Mesendoderm (in vitro differentiated cells): Measurements from ENCODE around the gene MAST2.

Source experiments
- DNase-seq: peaks from one replicate; pipeline ENCODE4 v3.0.0; 2013
- H2AK5ac ChIP-seq: 2 replicates; pipeline ENCODE4 v1.6.1; 2013; ENCODE audit warnings: low read length, inconsistent platforms
- H2BK120ac ChIP-seq: 2 replicates; pipeline ENCODE4 v1.6.1; 2013; ENCODE audit warnings: low read depth, mild to moderate bottlenecking, low read length, moderate library complexity, mixed read lengths
- H2BK15ac ChIP-seq: replicated peaks from 2 replicates; pipeline ENCODE4 v1.6.1; 2013; ENCODE audit warnings: low read depth, mild to moderate bottlenecking, moderate library complexity
- H2BK5ac ChIP-seq: 2 replicates; pipeline ENCODE4 v1.6.1; 2013; ENCODE audit warnings: low read length, inconsistent platforms
- H3K18ac ChIP-seq: 2 replicates; pipeline ENCODE4 v1.6.1; 2013; ENCODE audit warnings: mild to moderate bottlenecking, low read length, mixed read lengths
- H3K23ac ChIP-seq: one replicate; pipeline ENCODE4 v1.6.1; 2013; ENCODE audit warnings: low read length
- H3K27ac ChIP-seq: 2 replicates; pipeline ENCODE4 v1.5.1; 2013; ENCODE audit warnings: low read depth, mild to moderate bottlenecking, inconsistent platforms, low read length, moderate library complexity
- H3K27me3 ChIP-seq: 2 replicates; pipeline ENCODE4 v1.6.1; 2013; ENCODE audit warnings: low read length, control low read depth, mild to moderate bottlenecking, inconsistent platforms; ENCODE audit not compliant: insufficient read depth, poor library complexity
- H3K36me3 ChIP-seq: 2 replicates; pipeline ENCODE4 v1.6.1; 2013; ENCODE audit warnings: low read length, inconsistent platforms; ENCODE audit not compliant: control insufficient read depth, insufficient read depth
- H3K4ac ChIP-seq: one replicate; pipeline ENCODE4 v1.6.1; 2013; ENCODE audit warnings: low read depth, mild to moderate bottlenecking, low read length, moderate library complexity
- H3K4me1 ChIP-seq: 2 replicates; pipeline ENCODE4 v1.6.1; 2013; ENCODE audit warnings: low read depth, low read length, inconsistent platforms; ENCODE audit not compliant: control insufficient read depth
- H3K4me2 ChIP-seq: 2 replicates; pipeline ENCODE4 v1.6.1; 2013; ENCODE audit warnings: low read length
- H3K4me3 ChIP-seq: 2 replicates; pipeline ENCODE4 v1.5.1; 2013; ENCODE audit warnings: mild to moderate bottlenecking, low read length
- H3K56ac ChIP-seq: one replicate; pipeline ENCODE4 v1.6.1; 2013; ENCODE audit warnings: low read length
- H3K79me1 ChIP-seq: 2 replicates; pipeline ENCODE4 v1.6.1; 2013; ENCODE audit warnings: low read length, inconsistent platforms
- H3K79me2 ChIP-seq: 2 replicates; pipeline ENCODE4 v1.6.1; 2013; ENCODE audit warnings: mild to moderate bottlenecking, low read length; ENCODE audit not compliant: control insufficient read depth, insufficient read depth
- H3K9ac ChIP-seq: 2 replicates; pipeline ENCODE4 v1.6.1; 2013; ENCODE audit warnings: low read length, inconsistent platforms
- H4K5ac ChIP-seq: one replicate; pipeline ENCODE4 v1.6.1; 2013; ENCODE audit warnings: low read length
- H4K8ac ChIP-seq: one replicate; pipeline ENCODE4 v1.6.1; 2013; ENCODE audit warnings: low read depth, mild to moderate bottlenecking, control low read depth, low read length, moderate library complexity
- WGBS: extraction: QIAGEN DNeasy Blood & Tissue Kit; methylation state at CpG from one replicate; pipeline ENCODE4 v1.1.7; 2013; ENCODE audit warnings: low lambda C conversion rate, missing lambda C conversion rate; ENCODE audit not compliant: insufficient coverage; ENCODE audit errors: extremely low coverage; 5-methylcytosine and 5-hydroxymethylcytosine counted together

MAST2 gene

GRCh38 chr1:46010611-46011010, 207.2 kb downstream of the MAST2 start:
- H3K4me2 ChIP-seq = no peak overlapping the region
- H2BK5ac ChIP-seq = no peak overlapping the region
- H2BK15ac ChIP-seq = no peak overlapping the region
- no peak overlapping the region for H3K4me3 ChIP-seq
- no peak overlapping the region for H4K8ac ChIP-seq
- no peaks in the 10 kb centered on the region for H3K79me1 ChIP-seq
- no peak overlapping the region for H2BK120ac ChIP-seq
- no peak overlapping the region for H3K18ac ChIP-seq
- no peak overlapping the region for H4K5ac ChIP-seq
- no CpG with 5 or more reads among the region's 6 CpGs for WGBS
- no peaks in the 10 kb centered on the region for H3K27me3 ChIP-seq
- H3K27ac ChIP-seq = no peak overlapping the region
- H3K56ac ChIP-seq = no peak overlapping the region
- H3K4ac ChIP-seq = no peak overlapping the region
- no peaks in the 10 kb centered on the region for H3K79me2 ChIP-seq
- no peaks in the 10 kb centered on the region for H3K4me1 ChIP-seq
- no peak overlapping the region for H3K9ac ChIP-seq
- no peak for DNase-seq
- no peak overlapping the region for H3K23ac ChIP-seq
- H2AK5ac ChIP-seq = no peak overlapping the region
- peaks cover 9% of the 10 kb centered on the region for H3K36me3 ChIP-seq

- H3K36me3 ChIP-seq = peaks cover 9% of the 10 kb centered on the region
- no peak overlapping the region for H3K27ac ChIP-seq
- no peak overlapping the region for H4K5ac ChIP-seq
- H3K18ac ChIP-seq = no peak overlapping the region
- no peaks in the 10 kb centered on the region for H3K27me3 ChIP-seq
- H3K4me2 ChIP-seq = no peak overlapping the region
- no peaks in the 10 kb centered on the region for H3K79me1 ChIP-seq
- no peak overlapping the region for H2BK15ac ChIP-seq
- no peak overlapping the region for H3K4me3 ChIP-seq
- H3K4me1 ChIP-seq = no peaks in the 10 kb centered on the region
- no CpG with 5 or more reads among the region's 7 CpGs for WGBS
- no peak overlapping the region for H2BK120ac ChIP-seq
- H3K79me2 ChIP-seq = no peaks in the 10 kb centered on the region
- H3K4ac ChIP-seq = no peak overlapping the region
- no peak overlapping the region for H3K23ac ChIP-seq
- no peak overlapping the region for H3K56ac ChIP-seq
- DNase-seq = no peak
- H4K8ac ChIP-seq = no peak overlapping the region
- no peak overlapping the region for H3K9ac ChIP-seq
- H2BK5ac ChIP-seq = no peak overlapping the region
- H2AK5ac ChIP-seq = no peak overlapping the region
These were observed 207.8 kb downstream of the MAST2 start for GRCh38 chr1:46011121-46011695.

GRCh38 chr1:46012236-46012635, 208.8 kb downstream of the MAST2 start:
- no peak overlapping the region for H3K27ac ChIP-seq
- no peak overlapping the region for H2BK120ac ChIP-seq
- no peak overlapping the region for H3K56ac ChIP-seq
- H3K27me3 ChIP-seq = no peaks in the 10 kb centered on the region
- DNase-seq = no peak
- H2AK5ac ChIP-seq = no peak overlapping the region
- H3K4me1 ChIP-seq = no peaks in the 10 kb centered on the region
- H4K5ac ChIP-seq = no peak overlapping the region
- no peak overlapping the region for H4K8ac ChIP-seq
- H3K4me3 ChIP-seq = no peak overlapping the region
- H3K9ac ChIP-seq = no peak overlapping the region
- no peaks in the 10 kb centered on the region for H3K79me1 ChIP-seq
- H3K36me3 ChIP-seq = peaks cover 9% of the 10 kb centered on the region
- no peak overlapping the region for H2BK5ac ChIP-seq
- H3K23ac ChIP-seq = no peak overlapping the region
- H3K79me2 ChIP-seq = no peaks in the 10 kb centered on the region
- WGBS = no CpG with 5 or more reads among the region's 1 CpG
- H2BK15ac ChIP-seq = no peak overlapping the region
- H3K4ac ChIP-seq = no peak overlapping the region
- no peak overlapping the region for H3K18ac ChIP-seq
- no peak overlapping the region for H3K4me2 ChIP-seq

GRCh38 chr1:46013581-46013980, 210.2 kb downstream of the MAST2 start:
- Histone ChIP-seq H3K4me1 (no peaks in the 10 kb centered on the region), H3K56ac (no peak overlapping the region), H3K27me3 (no peaks in the 10 kb centered on the region), H3K23ac (no peak overlapping the region), H2BK15ac (no peak overlapping the region), H2BK5ac (no peak overlapping the region), H3K36me3 (peaks cover 7% of the 10 kb centered on the region), H2AK5ac (no peak overlapping the region), H3K27ac (no peak overlapping the region), H3K4me2 (no peak overlapping the region), H3K4ac (no peak overlapping the region), H2BK120ac (no peak overlapping the region), H3K79me1 (no peaks in the 10 kb centered on the region), H3K18ac (no peak overlapping the region), H3K79me2 (no peaks in the 10 kb centered on the region), H4K8ac (no peak overlapping the region), H4K5ac (no peak overlapping the region), H3K9ac (no peak overlapping the region), H3K4me3 (no peak overlapping the region)
- no CpG with 5 or more reads among the region's 3 CpGs for WGBS
- DNase-seq = no peak

GRCh38 chr1:46017876-46018503, 214.6 kb downstream of the MAST2 start:
- H3K4me1 ChIP-seq = no peaks in the 10 kb centered on the region

GRCh38 chr1:46019348-46019747, 215.9 kb downstream of the MAST2 start:
- no peaks in the 10 kb centered on the region for H3K79me2 ChIP-seq
- no peak overlapping the region for H3K56ac ChIP-seq
- peaks cover 11% of the 10 kb centered on the region for H3K36me3 ChIP-seq
- no peak overlapping the region for H2BK120ac ChIP-seq
- H3K4me1 ChIP-seq = no peaks in the 10 kb centered on the region
- H3K79me1 ChIP-seq = no peaks in the 10 kb centered on the region
- H3K23ac ChIP-seq = no peak overlapping the region
- H3K4me3 ChIP-seq = no peak overlapping the region
- H3K4ac ChIP-seq = no peak overlapping the region
- no peak overlapping the region for H2AK5ac ChIP-seq
- WGBS = no CpG with 5 or more reads among the region's 7 CpGs
- H3K27ac ChIP-seq = no peak overlapping the region
- no peak overlapping the region for H4K8ac ChIP-seq
- H4K5ac ChIP-seq = no peak overlapping the region
- no peak overlapping the region for H3K9ac ChIP-seq
- no peak overlapping the region for H3K4me2 ChIP-seq
- H2BK15ac ChIP-seq = no peak overlapping the region
- H2BK5ac ChIP-seq = no peak overlapping the region
- no peak overlapping the region for H3K18ac ChIP-seq
- peak; percentile 39 for DNase-seq
- H3K27me3 ChIP-seq = no peaks in the 10 kb centered on the region

More at GRCh38 chr1:46017876-46018503, 214.6 kb downstream of the MAST2 start:
- H3K27ac ChIP-seq = no peak overlapping the region
- H4K5ac ChIP-seq = no peak overlapping the region
- H3K4me2 ChIP-seq = no peak overlapping the region
- H3K79me1 ChIP-seq = no peaks in the 10 kb centered on the region
- no peak overlapping the region for H2BK15ac ChIP-seq
- no peak overlapping the region for H2BK120ac ChIP-seq
- no peak overlapping the region for H3K18ac ChIP-seq
- no peak overlapping the region for H3K4me3 ChIP-seq
- H4K8ac ChIP-seq = no peak overlapping the region
- H3K56ac ChIP-seq = no peak overlapping the region
- H3K79me2 ChIP-seq = no peaks in the 10 kb centered on the region
- no peaks in the 10 kb centered on the region for H3K27me3 ChIP-seq
- H3K9ac ChIP-seq = no peak overlapping the region
- no peak for DNase-seq
- peaks cover 2% of the 10 kb centered on the region for H3K36me3 ChIP-seq
- no peak overlapping the region for H3K23ac ChIP-seq
- no peak overlapping the region for H2AK5ac ChIP-seq
- no peak overlapping the region for H3K4ac ChIP-seq
- H2BK5ac ChIP-seq = no peak overlapping the region
- WGBS = no CpG with 5 or more reads among the region's 6 CpGs
